ENCODE measurements around the gene ATP9B.

- no peak for TF ChIP-seq EZH2phosphoT487 (IDR thresholded peaks at IDR 0.05; ENCODE audit: borderline replicate concordance)
- TF ChIP-seq CTCF (conservative IDR thresholded peaks at IDR 0.05; ENCODE audit: low read length): no peak
Observed at GRCh38 chr18:79335833-79336360, 266.7 kb downstream of the ATP9B start.

Measured in Loucy (cell line).